ENCODE results near the gene LRFN3. TPM values are rescaled to one million over a fixed set of nuclear protein-coding genes. Genes with fewer than 3 reads are reported as not detected.

LRFN3 gene, protein sequence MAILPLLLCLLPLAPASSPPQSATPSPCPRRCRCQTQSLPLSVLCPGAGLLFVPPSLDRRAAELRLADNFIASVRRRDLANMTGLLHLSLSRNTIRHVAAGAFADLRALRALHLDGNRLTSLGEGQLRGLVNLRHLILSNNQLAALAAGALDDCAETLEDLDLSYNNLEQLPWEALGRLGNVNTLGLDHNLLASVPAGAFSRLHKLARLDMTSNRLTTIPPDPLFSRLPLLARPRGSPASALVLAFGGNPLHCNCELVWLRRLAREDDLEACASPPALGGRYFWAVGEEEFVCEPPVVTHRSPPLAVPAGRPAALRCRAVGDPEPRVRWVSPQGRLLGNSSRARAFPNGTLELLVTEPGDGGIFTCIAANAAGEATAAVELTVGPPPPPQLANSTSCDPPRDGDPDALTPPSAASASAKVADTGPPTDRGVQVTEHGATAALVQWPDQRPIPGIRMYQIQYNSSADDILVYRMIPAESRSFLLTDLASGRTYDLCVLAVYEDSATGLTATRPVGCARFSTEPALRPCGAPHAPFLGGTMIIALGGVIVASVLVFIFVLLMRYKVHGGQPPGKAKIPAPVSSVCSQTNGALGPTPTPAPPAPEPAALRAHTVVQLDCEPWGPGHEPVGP
- 4.5 and 5.2 TPM in 2 replicates for total RNA-seq

DNA sequence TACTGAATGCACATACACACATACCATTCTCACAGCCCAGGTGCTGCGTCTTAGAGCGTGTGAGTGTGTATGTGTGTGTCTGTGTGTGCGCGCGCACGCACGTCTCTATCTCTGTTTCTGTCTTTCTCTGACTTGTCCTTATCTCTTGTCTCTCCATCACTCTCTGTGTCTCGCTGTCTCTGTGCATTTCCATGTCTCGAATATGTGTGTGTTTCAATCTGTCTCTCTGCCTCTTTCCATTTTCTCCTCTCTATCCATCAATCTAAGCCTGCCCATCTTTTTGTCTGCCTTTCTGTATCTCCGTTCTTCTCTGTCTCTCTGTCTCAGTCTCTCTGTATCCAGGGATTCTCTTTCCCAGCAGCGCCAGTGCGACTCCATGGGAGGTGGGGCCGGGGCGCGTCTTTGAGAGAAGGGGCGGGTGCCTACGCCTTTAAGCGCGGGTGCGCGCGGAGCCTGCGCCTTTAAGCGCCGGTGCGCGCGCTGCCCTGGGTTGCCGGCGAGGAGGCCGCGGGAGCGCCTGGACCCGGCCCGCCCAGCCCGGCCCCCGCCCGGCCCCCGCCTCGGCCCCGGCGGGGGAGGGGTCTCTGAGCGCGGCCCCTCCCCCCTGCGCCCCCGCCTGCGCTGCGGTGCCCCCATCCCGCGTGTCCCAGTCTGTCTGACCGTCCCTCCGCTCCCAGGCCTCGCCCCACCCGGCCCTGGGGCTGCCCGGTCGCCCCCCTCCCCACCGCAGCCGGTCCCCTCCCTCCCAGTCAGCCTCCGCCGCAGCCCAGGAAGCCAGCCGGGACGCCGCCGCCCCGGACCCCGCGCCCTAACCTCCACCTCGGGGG, at the start of gene LRFN3:
Gene LRFN3, plus strand, starts transcription at position 464 of the 827 bp plus-strand sequence. CDS start 3,052 bp downstream, outside the sequence.

DNA sequence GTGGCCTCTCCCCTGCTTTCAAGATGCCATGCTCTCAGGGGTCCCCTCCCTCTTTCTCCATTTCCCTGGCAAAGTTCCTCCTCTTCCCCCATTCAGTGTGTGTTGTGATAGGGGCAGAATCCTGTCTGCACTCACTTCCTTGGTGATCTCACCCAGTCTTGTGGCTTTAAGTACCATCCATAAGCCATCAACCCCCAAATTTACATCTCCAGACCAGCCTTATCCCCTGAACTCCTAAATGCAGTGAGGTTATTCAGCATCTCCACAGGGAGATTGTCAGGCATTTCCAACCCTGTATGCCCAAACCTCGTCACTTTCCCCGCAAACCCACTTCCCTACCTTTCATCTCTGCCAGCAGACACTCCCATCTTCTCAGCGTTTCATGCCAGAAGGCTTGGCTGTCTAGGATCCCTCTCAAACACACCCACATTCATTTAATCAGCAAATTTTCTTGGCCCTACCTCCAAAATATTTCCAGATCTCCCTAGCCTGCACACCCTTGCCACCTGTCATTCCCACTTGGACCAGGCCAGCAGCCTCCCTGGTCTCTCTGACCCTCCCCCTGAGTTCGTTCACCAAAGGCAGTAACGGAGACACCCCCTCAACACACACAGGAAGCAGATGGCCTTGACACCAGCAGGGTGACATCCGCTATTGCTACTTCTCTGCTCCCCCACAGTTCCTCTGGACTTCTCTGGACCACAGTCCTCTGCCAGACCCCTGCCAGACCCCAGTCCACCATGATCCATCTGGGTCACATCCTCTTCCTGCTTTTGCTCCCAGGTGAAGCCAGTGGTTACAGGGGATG, 34.1 kb upstream of the LRFN3 start, which contains the start of gene HCST:
Gene HCST, plus strand, starts transcription at position 676 of the 808 bp plus-strand sequence. Its CDS starts 65 bp downstream, at position 741.

DNA sequence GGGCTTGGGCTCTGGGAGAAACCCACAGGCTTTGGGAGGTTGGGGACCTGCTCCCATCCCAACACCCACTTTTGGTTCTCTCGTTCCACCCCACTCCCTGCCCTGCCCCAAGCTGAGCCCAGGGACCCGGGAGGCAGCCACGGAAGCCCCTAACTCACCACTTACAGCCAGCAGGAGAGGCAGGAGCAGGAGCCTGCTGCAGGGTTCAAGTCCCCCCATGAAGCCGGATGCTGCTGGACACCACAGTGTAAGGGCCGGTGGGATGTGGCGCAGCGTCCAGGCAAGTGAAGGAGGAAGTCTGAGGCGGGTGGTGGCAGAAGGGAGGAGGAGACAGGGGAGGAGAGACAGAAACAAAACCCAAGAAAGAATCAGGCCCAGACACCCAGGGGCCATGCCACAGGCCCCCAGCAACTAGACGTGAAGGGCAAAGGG, 28.1 kb upstream of the LRFN3 start, which contains the start of gene TYROBP:
Gene TYROBP, minus strand, starts transcription at position 286 of the 432 bp plus-strand sequence. Its CDS starts 67 bp downstream, at position 219.

Other genes starting within 250 kb of the LRFN3 start
- not detected in 2 replicates for gene ZBTB32, start 231.8 kb upstream of the LRFN3 start, total RNA-seq
- gene KMT2B, start 218.4 kb upstream of the LRFN3 start, total RNA-seq, result 8.9 and 10.5 TPM in 2 replicates
- gene IGFLR1, start 193.9 kb upstream of the LRFN3 start, total RNA-seq, result 14.1 and 16.2 TPM in 2 replicates
- 2.1 and 2.7 TPM in 2 replicates for gene U2AF1L4, start 191.0 kb upstream of the LRFN3 start, total RNA-seq
- gene PSENEN, start 190.7 kb upstream of the LRFN3 start, total RNA-seq, result 17.9 and 32.1 TPM in 2 replicates
- gene LIN37, start 187.8 kb upstream of the LRFN3 start, total RNA-seq, result 8.8 and 12.2 TPM in 2 replicates
- gene HSPB6, start 179.3 kb upstream of the LRFN3 start, total RNA-seq, result 0.25 TPM in 1 of 2 replicates, not detected in the other
- gene PROSER3, start 178.2 kb upstream of the LRFN3 start, total RNA-seq, result 9.4 and 13.3 TPM in 2 replicates
- 2.1 and 2.6 TPM in 2 replicates for gene ARHGAP33, start 160.8 kb upstream of the LRFN3 start, total RNA-seq
- gene PRODH2, start 123.5 kb upstream of the LRFN3 start, total RNA-seq, result not detected in 2 replicates
- not detected in 2 replicates for gene NPHS1, start 83.9 kb upstream of the LRFN3 start, total RNA-seq
- gene KIRREL2, start 79.5 kb upstream of the LRFN3 start, total RNA-seq, result not detected in 2 replicates
- 3.9 and 7.4 TPM in 2 replicates for gene APLP1, start 67.8 kb upstream of the LRFN3 start, total RNA-seq
- gene NFKBID, start 35.8 kb upstream of the LRFN3 start, total RNA-seq, result 2.2 and 2.7 TPM in 2 replicates
- not detected in 2 replicates for gene HCST, start 33.8 kb upstream of the LRFN3 start, total RNA-seq
- not detected in 2 replicates for gene TYROBP, start 28.1 kb upstream of the LRFN3 start, total RNA-seq
- gene SDHAF1, start 58.8 kb downstream of the LRFN3 start, total RNA-seq, result 17.8 and 19.1 TPM in 2 replicates
- not detected in 2 replicates for gene SYNE4, start 72.4 kb downstream of the LRFN3 start, total RNA-seq
- 21.0 and 23.0 TPM in 2 replicates for gene ALKBH6, start 77.8 kb downstream of the LRFN3 start, total RNA-seq
- gene CLIP3, start 96.5 kb downstream of the LRFN3 start, total RNA-seq, result 1.9 and 2.1 TPM in 2 replicates
- gene THAP8, start 117.9 kb downstream of the LRFN3 start, total RNA-seq, result 5.8 and 6.0 TPM in 2 replicates
- 9.1 and 10.9 TPM in 2 replicates for gene WDR62, start 118.5 kb downstream of the LRFN3 start, total RNA-seq
- not detected in 2 replicates for gene OVOL3, start 174.8 kb downstream of the LRFN3 start, total RNA-seq
- 46.2 and 58.1 TPM in 2 replicates for gene POLR2I, start 178.5 kb downstream of the LRFN3 start, total RNA-seq
- gene TBCB, start 179.1 kb downstream of the LRFN3 start, total RNA-seq, result 272 and 320 TPM in 2 replicates
- 265 and 334 TPM in 2 replicates for gene CAPNS1, start 203.7 kb downstream of the LRFN3 start, total RNA-seq
- 20.4 and 29.4 TPM in 2 replicates for gene COX7A1, start 216.1 kb downstream of the LRFN3 start, total RNA-seq

All from mammary microvascular endothelial cell (primary cell).